Activated CD8-positive, alpha-beta T cell treated with anti-CD3 and anti-CD28 coated beads for 36 hours (primary cell): ENCODE results near the gene ZIC4. TPM values are rescaled to one million over a fixed set of nuclear protein-coding genes. Genes with fewer than 3 reads are reported as not detected.

Source experiments
- ATAC-seq: fragments of 200-7000 bp; cut with Tn5 transposase; one replicate; pipeline ENCODE4 v1.10.0; 2021; ENCODE audit warnings: mild to moderate bottlenecking, moderate library complexity
- CTCF ChIA-PET: fragments of 350-600 bp; sonication (Branson Sonifier 250); formaldehyde crosslinking; loops from one replicate; lab custom pipeline; 2021; ENCODE audit warnings: antibody characterized with exemption; lab: Charles Lee
- POLR2A ChIA-PET: fragments of 350-600 bp; sonication (Branson Sonifier 250); formaldehyde crosslinking; loops from one replicate; lab custom pipeline; 2021; ENCODE audit warnings: antibody characterized with exemption; lab: Charles Lee
- DNase-seq: peaks from one replicate; pipeline ENCODE4 v3.0.0-alpha.2; 2020
- H3K27ac Mint-ChIP-seq: one replicate; pipeline ENCODE4 v1.8.0; 2021; ENCODE audit warnings: mild to moderate bottlenecking, mixed read lengths
- H3K27me3 Mint-ChIP-seq: one replicate; pipeline ENCODE4 v1.8.0; 2021; ENCODE audit warnings: mixed read lengths
- H3K36me3 Mint-ChIP-seq: one replicate; pipeline ENCODE4 v1.8.0; 2021; ENCODE audit warnings: low read depth, mixed read lengths
- H3K4me1 Mint-ChIP-seq: one replicate; pipeline ENCODE4 v1.8.0; 2021; ENCODE audit warnings: low read depth, mixed read lengths
- H3K4me3 Mint-ChIP-seq: one replicate; pipeline ENCODE4 v1.8.0; 2021; ENCODE audit warnings: mild to moderate bottlenecking, moderate library complexity, mixed read lengths
- H3K9me3 Mint-ChIP-seq: one replicate; pipeline ENCODE4 v1.8.0; 2021; ENCODE audit warnings: mixed read lengths
- CTCF ChIP-seq: fragments of 200-600 bp; IDR thresholded peaks from one replicate; pipeline ENCODE4 v1.8.0; 2022; ENCODE audit warnings: antibody characterized with exemption, mild to moderate bottlenecking
- intact Hi-C: fragments of 100-400 bp; cut with micrococcal nuclease; formaldehyde crosslinking; loops from one replicate; pipeline ENCODE4 v1.10.0; 2022
- total RNA-seq, 2 experiments: library from RNA; stranded (reverse); gene quantifications; one replicate each; pipeline ENCODE4 v1.2.3, GENCODE V29; 2021

The ZIC4 gene
- not detected for total RNA-seq

GRCh38 chr3:147406028-147406931, at the start of gene ZIC4:
Gene ZIC4 (minus strand): TSS chr3:147406543. CDS start chr3:147402797, 3,746 bp downstream.
- Mint-ChIP-seq H3K27ac (no peak within 1 kb of the TSS), H3K4me1 (peaks cover 20% of the 10 kb centered on the region), H3K4me3 (no peak within 1 kb of the TSS), H3K9me3 (peaks cover 2% of the 10 kb centered on the region), H3K27me3 (peaks cover 70% of the 10 kb centered on the region), H3K36me3 (peaks cover 17% of the 10 kb centered on the region)
- no peak for DNase-seq
- no peak for TF ChIP-seq CTCF
- ChIA-PET POLR2A (no interaction called here), CTCF (no interaction called here)
- intact Hi-C loops, result no loop called here
- no peak for ATAC-seq

GRCh38 chr3:147449669-147450068, 43.3 kb upstream of the ZIC4 start:
- Mint-ChIP-seq H3K36me3 (no peaks in the 10 kb centered on the region), H3K4me3 (no peak overlapping the region), H3K27me3 (no peaks in the 10 kb centered on the region), H3K4me1 (no peaks in the 10 kb centered on the region), H3K9me3 (no peaks in the 10 kb centered on the region), H3K27ac (no peak overlapping the region)
- DNase-seq, result no peak
- CTCF ChIA-PET, result no interaction called here
- intact Hi-C loops, result no loop called here
- no peak for ATAC-seq
- POLR2A ChIA-PET, result no interaction called here
- no peak for TF ChIP-seq CTCF

- H3K36me3 Mint-ChIP-seq, result no peaks in the 10 kb centered on the region
- CTCF ChIA-PET, result no interaction called here
- H3K27ac Mint-ChIP-seq, result no peak overlapping the region
- no peaks in the 10 kb centered on the region for H3K4me1 Mint-ChIP-seq
- ATAC-seq (no peak), DNase-seq (no peak)
- intact Hi-C loops, result no loop called here
- no peak overlapping the region for H3K4me3 Mint-ChIP-seq
- no peaks in the 10 kb centered on the region for H3K27me3 Mint-ChIP-seq
- POLR2A ChIA-PET, result no interaction called here
- no peaks in the 10 kb centered on the region for H3K9me3 Mint-ChIP-seq
- TF ChIP-seq CTCF, result no peak
These were observed 40.9 kb upstream of the ZIC4 start for GRCh38 chr3:147447224-147447623.

DNA sequence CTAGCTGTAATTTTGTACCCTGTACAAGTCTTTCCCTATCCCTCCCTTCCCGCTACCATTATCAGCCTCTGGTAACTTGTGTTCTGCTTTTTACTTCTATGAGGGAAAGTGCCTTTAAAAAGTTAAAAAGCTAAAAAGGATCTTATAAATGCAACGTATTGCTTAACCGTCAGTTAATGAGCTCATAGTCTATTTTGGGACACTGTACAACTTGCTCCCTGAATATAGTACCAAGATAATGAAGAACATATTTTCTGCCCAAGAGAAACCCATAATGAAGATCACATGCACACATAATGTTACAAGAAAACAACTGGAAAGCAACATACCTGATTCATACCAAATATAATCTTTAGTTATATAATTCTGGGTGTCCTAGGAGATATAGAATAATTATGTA, 25.4 kb upstream of the ZIC4 start:
- no peaks in the 10 kb centered on the region for H3K36me3 Mint-ChIP-seq
- H3K27ac Mint-ChIP-seq, result no peak overlapping the region
- H3K4me3 Mint-ChIP-seq, result no peak overlapping the region
- CTCF ChIA-PET, result no interaction called here
- intact Hi-C loops, result no loop called here
- ATAC-seq (no peak), DNase-seq (no peak)
- POLR2A ChIA-PET, result no interaction called here
- peaks cover 4% of the 10 kb centered on the region for H3K27me3 Mint-ChIP-seq
- TF ChIP-seq CTCF, result no peak
- no peaks in the 10 kb centered on the region for H3K4me1 Mint-ChIP-seq
- H3K9me3 Mint-ChIP-seq, result no peaks in the 10 kb centered on the region

- no peaks in the 10 kb centered on the region for H3K36me3 Mint-ChIP-seq
- H3K27me3 Mint-ChIP-seq, result peaks cover 15% of the 10 kb centered on the region
- ChIA-PET POLR2A (no interaction called here), CTCF (no interaction called here)
- H3K4me3 Mint-ChIP-seq, result no peak overlapping the region
- no peak for DNase-seq
- ATAC-seq, result no peak
- H3K27ac Mint-ChIP-seq, result no peak overlapping the region
- intact Hi-C loops, result no loop called here
- TF ChIP-seq CTCF, result no peak
- no peaks in the 10 kb centered on the region for H3K4me1 Mint-ChIP-seq
- peaks cover under 1% of the 10 kb centered on the region for H3K9me3 Mint-ChIP-seq
These were observed 22.4 kb upstream of the ZIC4 start for GRCh38 chr3:147428754-147429153.
